Loucy (cell line): ENCODE data around the gene NPIPA7.
"Not testable (repeated sequence)": the region's sequence is repeated elsewhere in the genome, so short reads cannot be mapped to it uniquely, and the experiment has no call there.

Source experiments
- CTCF ChIP-seq: fragments of 200-600 bp; sonication (generic); conservative IDR thresholded peaks from 2 replicates; pipeline ENCODE4 v1.5.1; 2014; ENCODE audit warnings: mild to moderate bottlenecking, antibody characterized with exemption, low read length
- EZH2phosphoT487 ChIP-seq: fragments of 200-600 bp; IDR thresholded peaks from 2 replicates; pipeline ENCODE4 v1.6.1; 2018; ENCODE audit warnings: antibody characterized with exemption, mild to moderate bottlenecking, moderate library complexity, borderline replicate concordance

GRCh38 chr16:16366552-16367284 is 12.2 kb upstream of the NPIPA7 start:
- not testable (repeated sequence) for TF ChIP-seq CTCF, EZH2phosphoT487
